Breast epithelium (tissue), 4 donors: Measurements from ENCODE around the gene SLK. TPM values are rescaled to one million over a fixed set of nuclear protein-coding genes. Genes with fewer than 3 reads are reported as not detected.
A peak's percentile ranks its signal among the peaks of the same experiment; 100 is the strongest.

ENCODE experiments used
- DNase-seq, 2 donors: peaks; one replicate each; pipeline ENCODE4 v3.0.0-alpha.2; 2019; ENCODE audit warnings: low spot score in 2 of 2
- H3K27ac ChIP-seq, 2 donors: fragments of 200-600 bp; sonication (generic) in 1 of 2; one replicate each; pipeline ENCODE4 v1.5.1; 2016 to 2019; ENCODE audit warnings: mild to moderate bottlenecking in 1 of 2
- H3K27me3 ChIP-seq, 2 donors: fragments of 200-600 bp; sonication (generic) in 1 of 2; one replicate each; pipeline versions ENCODE4 v1.5.1 to v1.6.0; 2017 to 2019; ENCODE audit warnings: control low read depth in 1 of 2, mild to moderate bottlenecking in 1 of 2
- H3K36me3 ChIP-seq: fragments of 200-600 bp; one replicate; pipeline ENCODE4 v1.5.1; 2019
- H3K4me1 ChIP-seq, 2 donors: fragments of 200-600 bp; sonication (generic); one replicate each; pipeline ENCODE4 v1.5.1; 2016 to 2019; ENCODE audit warnings: control low read depth in 1 of 2
- H3K4me3 ChIP-seq, 3 donors: fragments of 200-600 bp; sonication (generic); 1 replicate in 2 of 3; 2 replicates in 1 of 3; pipeline ENCODE4 v1.5.1; 2016 to 2019; ENCODE audit warnings: mild to moderate bottlenecking in 3 of 3, moderate library complexity in 2 of 3
- H3K9me3 ChIP-seq, 2 donors: fragments of 200-600 bp; sonication (generic) in 1 of 2; one replicate each; pipeline ENCODE4 v1.5.1; 2016 to 2019; ENCODE audit warnings: control low read depth in 1 of 2
- CTCF ChIP-seq, 3 donors: fragments of 450-650 bp; IDR thresholded peaks; one replicate each; pipeline ENCODE4 v1.5.1; 2016 to 2017; ENCODE audit warnings: antibody characterized with exemption in 3 of 3, mild to moderate bottlenecking in 3 of 3, moderate library complexity in 3 of 3
- POLR2A ChIP-seq: fragments of 450-650 bp; IDR thresholded peaks from one replicate; pipeline ENCODE4 v1.6.1; 2016; ENCODE audit warnings: antibody characterized with exemption, mild to moderate bottlenecking, moderate library complexity
- POLR2AphosphoS5 ChIP-seq, 3 donors: sonication (generic); formaldehyde crosslinking; IDR thresholded peaks; one replicate each; pipeline ENCODE4 v1.6.1; 2017; ENCODE audit warnings: antibody characterized with exemption in 3 of 3
- intact Hi-C: fragments of 100-400 bp; cut with DNase I; formaldehyde crosslinking; loops from one replicate; pipeline ENCODE4 v1.15.1; 2023; ENCODE audit warnings: low total_unique reads
- total RNA-seq, 3 donors: library from RNA; depleted of rRNA; stranded (reverse); fragments of >200 nt; gene quantifications; one replicate each; pipeline ENCODE4 v1.1.0, GENCODE V29; 2016

The SLK gene
- total RNA-seq, 3 donors from 2014 or later: 63.2 to 94.4 (median 76.4) TPM

GRCh38 chr10:103960103-103960502, 6.8 kb upstream of the SLK start:
- no peak overlapping the region for H3K4me3 ChIP-seq
- no peaks in the 10 kb centered on the region for H3K27me3 ChIP-seq
- intact Hi-C loops: no loop called here
- H3K9me3 ChIP-seq: no peaks in the 10 kb centered on the region
- H3K36me3 ChIP-seq: no peaks in the 10 kb centered on the region
- TF ChIP-seq POLR2A (no peak), CTCF (IDR thresholded peaks at IDR 0.05) (no peak), POLR2AphosphoS5 (IDR thresholded peaks at IDR 0.05) (no peak)
- DNase-seq: no peak
- H3K27ac ChIP-seq: no peak overlapping the region
- H3K4me1 ChIP-seq: no peaks in the 10 kb centered on the region

GRCh38 chr10:103967448-103968071, 620 bp downstream of the SLK start:
- peaks cover 0 to 8% of the 10 kb centered on the region in 2 donors for H3K4me1 ChIP-seq
- TF ChIP-seq CTCF (IDR thresholded peaks at IDR 0.05) (no peak), POLR2AphosphoS5 (IDR thresholded peaks at IDR 0.05) (peak in 1 of 3 donors; percentile 24)
- H3K27me3 ChIP-seq: no peaks in the 10 kb centered on the region
- H3K9me3 ChIP-seq: no peaks in the 10 kb centered on the region
- H3K36me3 ChIP-seq: no peaks in the 10 kb centered on the region
- DNase-seq: no peak
- intact Hi-C loops: loop anchor here (5.0 kb wide), 1 partner anchor 65 kb away; no protein-coding TSS in a partner anchor
- H3K4me3 ChIP-seq: peak overlapping the region; percentile 86 to 94 (median 94)
- peak overlapping the region; percentile 96 to 100 for H3K27ac ChIP-seq

GRCh38 chr10:103968441-103969391, 1.8 kb downstream of the SLK start:
- Histone ChIP-seq H3K27me3 (no peaks in the 10 kb centered on the region), H3K27ac (peak overlapping the region; percentile 16 to 96), H3K36me3 (no peaks in the 10 kb centered on the region), H3K9me3 (no peaks in the 10 kb centered on the region), H3K4me3 (peak overlapping the region; percentile 86 to 94 (median 94)), H3K4me1 (peaks cover 0 to 8% of the 10 kb centered on the region in 2 donors)
- TF ChIP-seq POLR2A (no peak), POLR2AphosphoS5 (IDR thresholded peaks at IDR 0.05) (no peak), CTCF (IDR thresholded peaks at IDR 0.05) (no peak)
- intact Hi-C loops: loop anchor here (5.0 kb wide), 1 partner anchor 66 kb away; no protein-coding TSS in a partner anchor
- no peak for DNase-seq

GRCh38 chr10:103969436-103969835, 2.5 kb downstream of the SLK start:
- intact Hi-C loops: loop anchor here (5.0 kb wide), 1 partner anchor 67 kb away; no protein-coding TSS in a partner anchor
- Histone ChIP-seq H3K36me3 (no peaks in the 10 kb centered on the region), H3K27ac (peak overlapping the region in 1 of 2 donors; percentile 48), H3K27me3 (no peaks in the 10 kb centered on the region), H3K9me3 (no peaks in the 10 kb centered on the region), H3K4me1 (peaks cover 0 to 8% of the 10 kb centered on the region in 2 donors), H3K4me3 (peak overlapping the region; percentile 86 to 94 (median 94))
- no peak for TF ChIP-seq POLR2AphosphoS5 (IDR thresholded peaks at IDR 0.05)
- TF ChIP-seq CTCF (IDR thresholded peaks at IDR 0.05): no peak
- no peak for TF ChIP-seq POLR2A
- no peak for DNase-seq
